GM10847 (cell line): Measurements from ENCODE around the gene DTNBP1.

Experiments
- POLR2A ChIP-seq: IDR thresholded peaks from 2 replicates; pipeline ENCODE4 v1.6.1; 2011; ENCODE audit not compliant: insufficient read length; ENCODE audit errors: extremely low read depth

The DTNBP1 gene

GRCh38 chr6:15585760-15586214, 77.0 kb downstream of the DTNBP1 start:
- no peak for TF ChIP-seq POLR2A

GRCh38 chr6:15582499-15582898, 80.3 kb downstream of the DTNBP1 start:
- no peak for TF ChIP-seq POLR2A

GRCh38 chr6:15581751-15582150, 81.1 kb downstream of the DTNBP1 start:
- no peak for TF ChIP-seq POLR2A

- TF ChIP-seq POLR2A = no peak
Measured at GRCh38 chr6:15580326-15580725, 82.5 kb downstream of the DTNBP1 start.

- no peak for TF ChIP-seq POLR2A
Measured at GRCh38 chr6:15578716-15579391, 84.0 kb downstream of the DTNBP1 start.

GRCh38 chr6:15577550-15578171, 85.2 kb downstream of the DTNBP1 start:
- no peak for TF ChIP-seq POLR2A

GRCh38 chr6:15577106-15577505, 85.7 kb downstream of the DTNBP1 start:
- TF ChIP-seq POLR2A = no peak

- no peak for TF ChIP-seq POLR2A
Measured at GRCh38 chr6:15575357-15576033, 87.3 kb downstream of the DTNBP1 start.

- no peak for TF ChIP-seq POLR2A
Measured at GRCh38 chr6:15574486-15574885, 88.3 kb downstream of the DTNBP1 start.

- TF ChIP-seq POLR2A = no peak
Measured at GRCh38 chr6:15574023-15574422, 88.8 kb downstream of the DTNBP1 start.

- no peak for TF ChIP-seq POLR2A
Measured at GRCh38 chr6:15573384-15573783, 89.4 kb downstream of the DTNBP1 start.

- TF ChIP-seq POLR2A = no peak
Measured at GRCh38 chr6:15572296-15573016, 90.4 kb downstream of the DTNBP1 start.

- no peak for TF ChIP-seq POLR2A
Measured at GRCh38 chr6:15570171-15570570, 92.7 kb downstream of the DTNBP1 start.

GRCh38 chr6:15569035-15569995, 93.5 kb downstream of the DTNBP1 start:
- no peak for TF ChIP-seq POLR2A

- TF ChIP-seq POLR2A = no peak
Measured at GRCh38 chr6:15562977-15563376, 99.9 kb downstream of the DTNBP1 start.
